SU-DHL-6 (cell line): ENCODE results near the gene SLC38A1.

Experiments used
- EZH2phosphoT487 ChIP-seq: fragments of 200-600 bp; sonication (generic), shearing (Covaris generic); conservative IDR thresholded peaks from 2 replicates; pipeline ENCODE4 v1.6.1; 2018; ENCODE audit warnings: mild to moderate bottlenecking, antibody characterized with exemption, low read length, moderate library complexity, mixed read lengths
- TF ChIP-seq, protein P1 (sequence below): fragments of 200-600 bp; sonication (generic); IDR thresholded peaks from one replicate; pipeline ENCODE4 v1.5.1; 2017; ENCODE audit warnings: antibody characterized with exemption, mild to moderate bottlenecking, low read length, moderate library complexity; ENCODE audit not compliant: insufficient read depth, poor library complexity, severe bottlenecking

GRCh38 chr12:46135750-46136149, 133.1 kb downstream of the SLC38A1 start:
- TF ChIP-seq, protein P1, sequence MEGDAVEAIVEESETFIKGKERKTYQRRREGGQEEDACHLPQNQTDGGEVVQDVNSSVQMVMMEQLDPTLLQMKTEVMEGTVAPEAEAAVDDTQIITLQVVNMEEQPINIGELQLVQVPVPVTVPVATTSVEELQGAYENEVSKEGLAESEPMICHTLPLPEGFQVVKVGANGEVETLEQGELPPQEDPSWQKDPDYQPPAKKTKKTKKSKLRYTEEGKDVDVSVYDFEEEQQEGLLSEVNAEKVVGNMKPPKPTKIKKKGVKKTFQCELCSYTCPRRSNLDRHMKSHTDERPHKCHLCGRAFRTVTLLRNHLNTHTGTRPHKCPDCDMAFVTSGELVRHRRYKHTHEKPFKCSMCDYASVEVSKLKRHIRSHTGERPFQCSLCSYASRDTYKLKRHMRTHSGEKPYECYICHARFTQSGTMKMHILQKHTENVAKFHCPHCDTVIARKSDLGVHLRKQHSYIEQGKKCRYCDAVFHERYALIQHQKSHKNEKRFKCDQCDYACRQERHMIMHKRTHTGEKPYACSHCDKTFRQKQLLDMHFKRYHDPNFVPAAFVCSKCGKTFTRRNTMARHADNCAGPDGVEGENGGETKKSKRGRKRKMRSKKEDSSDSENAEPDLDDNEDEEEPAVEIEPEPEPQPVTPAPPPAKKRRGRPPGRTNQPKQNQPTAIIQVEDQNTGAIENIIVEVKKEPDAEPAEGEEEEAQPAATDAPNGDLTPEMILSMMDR, result no peak
- TF ChIP-seq EZH2phosphoT487, result no peak
